Measurements from ENCODE around the gene IHH. TPM values are rescaled to one million over a fixed set of nuclear protein-coding genes. Genes with fewer than 3 reads are reported as not detected.

IHH gene
- total RNA-seq, 3 donors from 2014 or later (not counting 1 experiment from before 2014, with no cell fraction given) = not detected

DNA sequence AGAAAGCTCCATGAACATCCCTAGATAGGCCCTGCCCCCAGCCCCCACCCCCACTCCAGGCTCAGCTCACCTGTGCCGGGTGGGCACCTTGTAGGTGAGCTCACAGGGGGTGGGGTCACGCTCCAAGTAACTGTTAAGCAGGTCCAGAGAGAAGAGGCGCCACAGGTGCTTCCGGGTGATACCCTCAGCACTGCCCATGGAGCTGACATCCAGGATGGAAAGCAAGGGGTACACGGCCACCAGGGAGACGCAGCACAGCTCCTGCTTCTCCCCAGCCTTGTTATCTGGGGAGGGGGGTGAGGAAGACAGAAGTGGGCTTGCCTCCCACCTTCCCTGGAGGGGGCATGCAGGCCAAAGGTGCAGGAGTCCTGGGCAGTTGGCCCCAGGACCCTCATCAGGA is 41.3 kb downstream of the IHH start:
- Histone ChIP-seq H3K4me3 (ENCODE audit: low read length) (no peak overlapping the region), H3K27me3 (ENCODE audit: control insufficient read depth, insufficient read depth, low read length) (no peaks in the 10 kb centered on the region), H3K4me1 (ENCODE audit: control insufficient read depth, insufficient read depth, low read length) (no peaks in the 10 kb centered on the region), H3K9me3 (ENCODE audit: control insufficient read depth, insufficient read depth, low read length) (no peaks in the 10 kb centered on the region), H3K27ac (ENCODE audit: low read length) (no peak overlapping the region), H3K36me3 (ENCODE audit: control insufficient read depth, insufficient read depth, low read length) (no peaks in the 10 kb centered on the region)
- Mint-ChIP-seq H3K4me1 (no peaks in the 10 kb centered on the region), H3K4me3 (no peak overlapping the region), H3K27ac (no peak overlapping the region), H3K9me3 (no peaks in the 10 kb centered on the region), H3K36me3 (no peaks in the 10 kb centered on the region), H3K27me3 (ENCODE audit: low read depth in 2 of 2) (peaks cover 4 to 6% of the 10 kb centered on the region in 2 donors)
- DNase-seq (no peak), ATAC-seq (no peak)
- TF ChIP-seq, protein P1, sequence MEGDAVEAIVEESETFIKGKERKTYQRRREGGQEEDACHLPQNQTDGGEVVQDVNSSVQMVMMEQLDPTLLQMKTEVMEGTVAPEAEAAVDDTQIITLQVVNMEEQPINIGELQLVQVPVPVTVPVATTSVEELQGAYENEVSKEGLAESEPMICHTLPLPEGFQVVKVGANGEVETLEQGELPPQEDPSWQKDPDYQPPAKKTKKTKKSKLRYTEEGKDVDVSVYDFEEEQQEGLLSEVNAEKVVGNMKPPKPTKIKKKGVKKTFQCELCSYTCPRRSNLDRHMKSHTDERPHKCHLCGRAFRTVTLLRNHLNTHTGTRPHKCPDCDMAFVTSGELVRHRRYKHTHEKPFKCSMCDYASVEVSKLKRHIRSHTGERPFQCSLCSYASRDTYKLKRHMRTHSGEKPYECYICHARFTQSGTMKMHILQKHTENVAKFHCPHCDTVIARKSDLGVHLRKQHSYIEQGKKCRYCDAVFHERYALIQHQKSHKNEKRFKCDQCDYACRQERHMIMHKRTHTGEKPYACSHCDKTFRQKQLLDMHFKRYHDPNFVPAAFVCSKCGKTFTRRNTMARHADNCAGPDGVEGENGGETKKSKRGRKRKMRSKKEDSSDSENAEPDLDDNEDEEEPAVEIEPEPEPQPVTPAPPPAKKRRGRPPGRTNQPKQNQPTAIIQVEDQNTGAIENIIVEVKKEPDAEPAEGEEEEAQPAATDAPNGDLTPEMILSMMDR (IDR thresholded peaks at IDR 0.05) = no peak
- intact Hi-C loops (cut with micrococcal nuclease) = no loop called here
- 78% methylated on average over 6 of the region's 6 CpGs for WGBS (ENCODE audit: insufficient coverage)

DNA sequence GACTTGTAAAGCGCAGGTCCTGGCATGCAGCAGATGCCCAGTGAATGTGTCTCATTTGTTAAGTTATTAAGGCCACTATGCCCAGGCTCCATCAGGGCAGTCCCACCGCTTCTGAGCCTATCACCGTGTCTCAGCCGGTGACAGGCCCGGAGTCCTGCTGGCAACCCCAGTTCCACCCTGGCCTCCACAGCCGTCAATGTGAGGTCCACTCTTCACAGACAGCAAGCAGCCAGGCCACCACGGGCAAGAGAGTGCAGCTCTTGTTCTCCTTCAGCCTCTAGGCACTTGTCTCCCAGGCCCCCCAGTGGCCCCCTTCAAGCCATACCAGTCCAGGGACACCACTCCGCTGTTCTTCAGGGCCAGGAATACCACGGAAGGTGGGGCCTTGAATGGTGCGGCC is 42.0 kb downstream of the IHH start:
- ATAC-seq (no peak), DNase-seq (no peak)
- Mint-ChIP-seq H3K4me3 (no peak overlapping the region), H3K4me1 (no peaks in the 10 kb centered on the region), H3K27ac (no peak overlapping the region), H3K36me3 (no peaks in the 10 kb centered on the region), H3K27me3 (ENCODE audit: low read depth in 2 of 2) (peaks cover 4 to 11% of the 10 kb centered on the region in 2 donors), H3K9me3 (no peaks in the 10 kb centered on the region)
- Histone ChIP-seq H3K27ac (ENCODE audit: low read length) (no peak overlapping the region), H3K9me3 (ENCODE audit: control insufficient read depth, insufficient read depth, low read length) (no peaks in the 10 kb centered on the region), H3K36me3 (ENCODE audit: control insufficient read depth, insufficient read depth, low read length) (no peaks in the 10 kb centered on the region), H3K4me3 (ENCODE audit: low read length) (no peak overlapping the region), H3K27me3 (ENCODE audit: control insufficient read depth, insufficient read depth, low read length) (no peaks in the 10 kb centered on the region), H3K4me1 (ENCODE audit: control insufficient read depth, insufficient read depth, low read length) (no peaks in the 10 kb centered on the region)
- intact Hi-C loops (cut with micrococcal nuclease) = no loop called here
- TF ChIP-seq, protein P1 (IDR thresholded peaks at IDR 0.05) = no peak
- whole genome bisulfite sequencing (ENCODE audit: insufficient coverage) = 88% methylated on average over 10 of the region's 10 CpGs

DNA sequence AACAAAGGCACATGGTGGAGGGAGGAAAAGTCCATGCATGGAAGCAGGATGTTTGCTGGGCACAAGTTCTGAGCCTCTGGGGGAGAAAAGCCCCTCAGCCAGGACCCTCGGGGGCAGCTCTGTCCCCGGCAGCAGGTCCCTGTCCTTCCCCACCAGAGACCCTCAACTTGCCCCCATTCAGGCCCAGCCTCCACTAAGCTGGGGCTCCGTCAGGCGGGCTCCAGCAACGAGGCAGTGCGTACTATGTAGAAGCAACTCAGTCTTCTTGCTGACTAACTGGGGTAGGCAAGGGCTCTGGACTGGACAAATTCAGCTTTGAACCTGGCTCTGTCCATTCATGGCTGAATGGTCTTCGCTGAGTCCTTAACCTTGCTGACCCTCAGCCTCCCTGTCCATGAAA is 42.4 kb downstream of the IHH start:
- DNase-seq = no peak
- Histone ChIP-seq H3K4me3 (ENCODE audit: low read length) (no peak overlapping the region), H3K27me3 (ENCODE audit: control insufficient read depth, insufficient read depth, low read length) (no peaks in the 10 kb centered on the region), H3K36me3 (ENCODE audit: control insufficient read depth, insufficient read depth, low read length) (no peaks in the 10 kb centered on the region), H3K9me3 (ENCODE audit: control insufficient read depth, insufficient read depth, low read length) (no peaks in the 10 kb centered on the region), H3K27ac (ENCODE audit: low read length) (no peak overlapping the region), H3K4me1 (ENCODE audit: control insufficient read depth, insufficient read depth, low read length) (no peaks in the 10 kb centered on the region)
- no peak for ATAC-seq
- WGBS (ENCODE audit: insufficient coverage) = 81% methylated on average over 7 of the region's 7 CpGs
- H3K4me3 Mint-ChIP-seq = no peak overlapping the region
- peaks cover 6 to 11% of the 10 kb centered on the region in 2 donors for H3K27me3 Mint-ChIP-seq (ENCODE audit: low read depth in 2 of 2)
- no peaks in the 10 kb centered on the region for H3K4me1 Mint-ChIP-seq
- TF ChIP-seq, protein P1 (IDR thresholded peaks at IDR 0.05) = no peak
- no peak overlapping the region for H3K27ac Mint-ChIP-seq
- no peaks in the 10 kb centered on the region for H3K9me3 Mint-ChIP-seq
- intact Hi-C loops (cut with micrococcal nuclease) = no loop called here
- no peaks in the 10 kb centered on the region for H3K36me3 Mint-ChIP-seq

DNA sequence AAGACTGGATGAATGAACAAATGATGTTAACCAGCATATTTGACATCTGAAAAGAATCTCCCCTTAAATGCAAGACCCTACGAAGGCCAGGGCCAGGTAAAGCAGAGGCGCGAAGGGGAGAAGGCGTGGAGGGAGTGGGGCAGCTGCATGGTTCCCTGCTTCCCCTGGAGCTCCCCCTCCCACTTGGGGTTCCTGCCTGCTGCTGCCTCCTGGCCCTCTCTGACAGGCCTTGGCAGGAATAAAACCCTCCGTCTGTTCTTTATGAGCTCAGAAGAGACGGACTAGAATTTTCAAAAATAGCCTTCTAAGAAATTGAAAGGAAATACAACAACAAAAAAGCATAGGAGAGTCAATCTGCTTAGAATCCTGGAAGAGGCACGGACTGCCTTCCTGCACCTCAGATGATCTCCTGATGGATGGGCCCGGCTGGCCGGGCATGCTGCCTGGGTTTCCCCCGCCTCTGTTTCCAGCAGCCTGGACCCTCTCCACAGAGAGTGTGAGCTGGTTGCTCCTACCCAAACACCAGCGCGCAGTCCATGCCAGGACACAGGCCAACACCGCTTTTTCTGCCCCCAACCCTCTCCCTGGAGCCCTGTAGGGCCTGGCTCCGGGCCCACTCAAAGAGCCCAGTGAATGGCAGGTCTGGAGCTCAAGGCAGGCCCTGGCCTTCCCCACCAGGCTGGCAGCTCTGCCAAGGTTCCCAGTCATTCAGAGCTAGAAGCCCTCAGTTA is 43.4 kb downstream of the IHH start:
- ATAC-seq = no peak
- peaks cover 10 to 15% of the 10 kb centered on the region in 2 donors for H3K27me3 Mint-ChIP-seq (ENCODE audit: low read depth in 2 of 2)
- TF ChIP-seq, protein P1 (IDR thresholded peaks at IDR 0.05) = no peak
- 80% methylated on average over 14 of the region's 14 CpGs for WGBS (ENCODE audit: insufficient coverage)
- no peaks in the 10 kb centered on the region for H3K9me3 Mint-ChIP-seq
- Histone ChIP-seq H3K4me1 (ENCODE audit: control insufficient read depth, insufficient read depth, low read length) (no peaks in the 10 kb centered on the region), H3K36me3 (ENCODE audit: control insufficient read depth, insufficient read depth, low read length) (no peaks in the 10 kb centered on the region), H3K4me3 (ENCODE audit: low read length) (no peak overlapping the region), H3K27ac (ENCODE audit: low read length) (no peak overlapping the region), H3K9me3 (ENCODE audit: control insufficient read depth, insufficient read depth, low read length) (no peaks in the 10 kb centered on the region), H3K27me3 (ENCODE audit: control insufficient read depth, insufficient read depth, low read length) (no peaks in the 10 kb centered on the region)
- no peaks in the 10 kb centered on the region for H3K4me1 Mint-ChIP-seq
- H3K27ac Mint-ChIP-seq = no peak overlapping the region
- DNase-seq = no peak
- intact Hi-C loops (cut with micrococcal nuclease) = no loop called here
- H3K36me3 Mint-ChIP-seq = no peaks in the 10 kb centered on the region
- no peak overlapping the region for H3K4me3 Mint-ChIP-seq
